ENCODE data around the gene BMS1.
A peak's percentile ranks its signal among the peaks of the same experiment; 100 is the strongest.
"Not testable (repeated sequence)": the region's sequence is repeated elsewhere in the genome, so short reads cannot be mapped to it uniquely, and the experiment has no call there.

BMS1 gene, protein sequence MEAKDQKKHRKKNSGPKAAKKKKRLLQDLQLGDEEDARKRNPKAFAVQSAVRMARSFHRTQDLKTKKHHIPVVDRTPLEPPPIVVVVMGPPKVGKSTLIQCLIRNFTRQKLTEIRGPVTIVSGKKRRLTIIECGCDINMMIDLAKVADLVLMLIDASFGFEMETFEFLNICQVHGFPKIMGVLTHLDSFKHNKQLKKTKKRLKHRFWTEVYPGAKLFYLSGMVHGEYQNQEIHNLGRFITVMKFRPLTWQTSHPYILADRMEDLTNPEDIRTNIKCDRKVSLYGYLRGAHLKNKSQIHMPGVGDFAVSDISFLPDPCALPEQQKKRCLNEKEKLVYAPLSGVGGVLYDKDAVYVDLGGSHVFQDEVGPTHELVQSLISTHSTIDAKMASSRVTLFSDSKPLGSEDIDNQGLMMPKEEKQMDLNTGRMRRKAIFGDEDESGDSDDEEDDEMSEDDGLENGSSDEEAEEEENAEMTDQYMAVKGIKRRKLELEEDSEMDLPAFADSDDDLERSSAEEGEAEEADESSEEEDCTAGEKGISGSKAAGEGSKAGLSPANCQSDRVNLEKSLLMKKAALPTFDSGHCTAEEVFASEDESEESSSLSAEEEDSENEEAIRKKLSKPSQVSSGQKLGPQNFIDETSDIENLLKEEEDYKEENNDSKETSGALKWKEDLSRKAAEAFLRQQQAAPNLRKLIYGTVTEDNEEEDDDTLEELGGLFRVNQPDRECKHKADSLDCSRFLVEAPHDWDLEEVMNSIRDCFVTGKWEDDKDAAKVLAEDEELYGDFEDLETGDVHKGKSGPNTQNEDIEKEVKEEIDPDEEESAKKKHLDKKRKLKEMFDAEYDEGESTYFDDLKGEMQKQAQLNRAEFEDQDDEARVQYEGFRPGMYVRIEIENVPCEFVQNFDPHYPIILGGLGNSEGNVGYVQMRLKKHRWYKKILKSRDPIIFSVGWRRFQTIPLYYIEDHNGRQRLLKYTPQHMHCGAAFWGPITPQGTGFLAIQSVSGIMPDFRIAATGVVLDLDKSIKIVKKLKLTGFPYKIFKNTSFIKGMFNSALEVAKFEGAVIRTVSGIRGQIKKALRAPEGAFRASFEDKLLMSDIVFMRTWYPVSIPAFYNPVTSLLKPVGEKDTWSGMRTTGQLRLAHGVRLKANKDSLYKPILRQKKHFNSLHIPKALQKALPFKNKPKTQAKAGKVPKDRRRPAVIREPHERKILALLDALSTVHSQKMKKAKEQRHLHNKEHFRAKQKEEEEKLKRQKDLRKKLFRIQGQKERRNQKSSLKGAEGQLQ

GRCh38 chr10:42782446-42783180 is at the start of gene BMS1:
Gene BMS1, plus strand, starts transcription at chr10:42782795. Its CDS starts 1,600 bp downstream, at chr10:42784395.
- peak; percentile 82 for DNase-seq (ENCODE audit: low read depth, low spot score)

- DNase-seq (ENCODE audit: low read depth, low spot score) = no peak
These were observed 48.1 kb upstream of the BMS1 start for GRCh38 chr10:42734536-42734935.

GRCh38 chr10:42738679-42739078 is 43.9 kb upstream of the BMS1 start:
- no peak for DNase-seq (ENCODE audit: low read depth, low spot score)

- DNase-seq (ENCODE audit: low read depth, low spot score) = not testable (repeated sequence)
These were observed 41.1 kb upstream of the BMS1 start for GRCh38 chr10:42741536-42741935.

GRCh38 chr10:42743697-42744096 is 38.9 kb upstream of the BMS1 start:
- no peak for DNase-seq (ENCODE audit: low read depth, low spot score)

- DNase-seq (ENCODE audit: low read depth, low spot score) = no peak
These were observed 38.4 kb upstream of the BMS1 start for GRCh38 chr10:42744134-42744701.

DNA sequence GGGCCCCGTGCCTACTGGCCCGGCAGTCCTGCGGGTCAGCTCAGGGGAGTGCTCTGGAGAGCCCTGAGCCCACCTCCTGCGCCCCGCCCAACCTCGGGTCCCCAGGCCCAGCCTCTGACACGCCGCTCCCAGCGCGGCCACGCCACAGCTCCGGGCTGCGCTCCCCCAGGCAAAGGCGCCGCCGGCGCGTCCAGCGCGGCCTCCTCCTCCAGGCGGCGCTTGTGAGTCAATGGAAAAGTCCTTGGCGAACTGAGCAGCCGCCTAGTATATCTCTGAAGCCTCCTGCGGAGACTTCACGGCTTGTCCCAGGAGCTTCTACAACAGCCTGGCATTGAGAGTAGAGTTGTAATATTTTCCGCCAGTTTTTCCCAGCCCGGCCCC is 29.5 kb upstream of the BMS1 start:
- DNase-seq (ENCODE audit: low read depth, low spot score) = peak; percentile 42

DNA sequence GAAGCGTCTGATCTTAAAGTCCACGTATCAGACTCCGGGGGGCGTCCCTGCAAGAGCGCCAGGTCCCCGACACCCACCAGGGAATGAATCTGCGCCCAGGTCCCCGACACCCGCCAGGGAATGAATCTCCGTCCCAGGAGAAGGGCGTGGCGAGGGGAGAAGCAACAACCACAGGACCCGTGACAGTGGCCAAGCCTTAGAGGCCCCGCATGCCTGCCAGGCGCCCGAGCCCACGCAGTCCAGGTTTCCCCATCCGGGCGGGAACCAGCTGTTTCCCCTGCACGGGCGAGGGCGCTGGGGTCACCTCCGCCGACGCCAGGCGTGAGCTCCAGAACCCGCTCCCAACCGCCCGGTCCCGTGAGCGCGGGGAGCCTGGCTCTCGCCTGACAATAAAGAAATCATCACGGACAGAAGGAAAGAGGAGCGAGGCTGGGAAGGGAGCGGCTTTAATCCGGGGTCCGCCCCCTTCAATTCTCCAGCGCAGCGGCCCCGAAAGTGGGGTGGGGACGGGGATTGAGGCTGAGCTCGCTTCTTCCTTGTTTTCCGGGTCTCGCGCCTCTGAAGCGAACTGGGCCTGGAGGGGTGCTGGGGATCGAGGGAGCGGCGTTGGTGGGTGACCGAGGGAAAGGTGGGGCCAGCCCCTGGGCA is 29.0 kb upstream of the BMS1 start:
- DNase-seq (ENCODE audit: low read depth, low spot score) = no peak

- no peak for DNase-seq (ENCODE audit: low read depth, low spot score)
These were observed 28.2 kb upstream of the BMS1 start for GRCh38 chr10:42754155-42755027.

DNA sequence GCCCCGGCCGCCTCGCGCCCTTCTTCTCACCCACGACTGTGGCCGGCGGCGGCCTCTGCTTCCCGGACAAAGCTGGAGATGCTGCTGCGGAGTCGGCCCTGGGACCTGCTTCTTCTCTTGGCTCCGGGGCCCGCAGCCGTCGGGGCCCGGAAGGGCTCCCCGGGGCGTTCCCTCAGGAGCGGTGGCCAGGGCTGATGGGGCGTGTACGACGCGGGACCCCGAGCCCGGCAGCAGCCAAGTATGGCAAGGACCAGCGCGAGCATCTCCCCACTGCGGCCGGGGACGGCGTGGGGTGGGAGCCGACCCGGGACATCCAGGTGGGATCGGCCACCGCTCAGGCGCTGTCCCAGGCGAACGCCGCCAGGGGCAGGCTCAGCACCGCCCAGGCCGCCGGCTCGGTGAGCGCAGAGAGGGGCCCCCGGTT is 27.6 kb upstream of the BMS1 start:
- no peak for DNase-seq (ENCODE audit: low read depth, low spot score)

DNA sequence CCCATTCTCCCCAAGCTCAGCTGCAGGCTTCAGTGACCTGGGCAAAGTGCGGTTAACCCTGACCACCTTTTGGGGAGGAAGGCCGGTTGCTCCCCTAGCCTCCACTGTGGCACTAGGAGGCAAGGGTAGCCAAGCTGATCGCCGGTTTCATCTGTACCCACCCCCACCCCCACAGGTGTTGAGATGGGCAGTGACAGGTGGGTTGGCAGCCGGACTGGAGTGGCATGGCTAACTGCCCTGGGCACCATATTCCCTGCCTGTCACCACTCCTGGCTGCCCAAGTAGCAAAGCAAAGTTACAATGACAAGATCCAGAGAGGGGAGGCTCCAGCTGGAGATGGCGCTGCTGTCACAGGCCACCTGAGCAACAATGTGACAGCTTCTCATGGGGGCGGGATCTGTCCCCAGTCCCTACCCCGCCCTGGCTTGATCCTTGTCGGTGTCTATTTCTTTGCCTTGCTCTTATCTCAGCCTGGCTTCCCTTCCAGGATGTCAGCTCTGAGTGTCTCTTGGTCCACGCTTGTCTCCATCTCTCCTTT is 27.0 kb upstream of the BMS1 start:
- no peak for DNase-seq (ENCODE audit: low read depth, low spot score)

DNA sequence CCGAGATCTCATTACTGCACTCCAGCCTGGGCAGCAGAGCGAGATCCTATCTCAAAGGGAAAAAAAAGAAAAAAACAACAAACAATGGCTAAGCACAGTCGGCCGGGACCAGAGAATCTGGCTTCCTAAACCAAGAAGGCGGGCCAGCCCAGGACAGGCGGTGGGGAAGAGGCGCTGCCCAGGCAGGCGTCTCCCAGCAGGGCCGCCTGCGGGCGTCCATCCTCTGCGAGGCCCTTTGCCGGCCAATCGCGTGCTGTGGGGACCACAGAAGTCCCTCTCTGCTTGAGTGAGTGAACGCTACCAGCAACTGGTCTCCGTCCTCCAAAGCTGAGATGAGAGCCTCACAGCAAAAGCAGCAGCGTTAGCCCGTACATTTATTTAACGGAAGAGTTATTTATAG is 14.7 kb upstream of the BMS1 start:
- no peak for DNase-seq (ENCODE audit: low read depth, low spot score)

DNA sequence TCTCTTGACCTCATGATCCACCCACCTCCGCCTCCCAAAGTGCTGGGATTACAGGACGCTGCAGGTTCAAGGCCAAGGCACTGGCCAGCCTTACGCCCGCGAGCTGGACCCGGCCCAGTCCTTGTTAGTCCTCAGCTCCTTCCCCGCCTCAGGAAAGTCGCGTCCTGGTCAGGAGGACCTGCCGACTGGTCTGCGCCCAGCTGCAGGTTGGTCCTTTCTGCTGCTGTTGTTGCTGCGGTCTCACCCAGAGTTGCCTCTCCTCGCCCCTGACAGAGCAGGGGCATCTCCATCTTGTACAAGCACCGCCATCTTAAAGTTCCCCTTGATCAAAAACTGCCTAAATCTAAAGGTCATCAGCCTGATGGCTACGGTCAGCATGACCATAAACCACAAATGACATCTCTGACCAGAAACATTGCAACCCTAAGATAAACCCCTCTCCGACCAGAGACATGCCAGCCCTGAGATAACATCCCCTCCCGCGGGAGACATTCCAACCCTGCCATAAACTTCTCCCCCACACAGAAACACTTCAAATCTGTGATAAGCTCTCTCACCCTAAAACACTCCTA is 13.9 kb upstream of the BMS1 start:
- DNase-seq (ENCODE audit: low read depth, low spot score) = no peak

DNA sequence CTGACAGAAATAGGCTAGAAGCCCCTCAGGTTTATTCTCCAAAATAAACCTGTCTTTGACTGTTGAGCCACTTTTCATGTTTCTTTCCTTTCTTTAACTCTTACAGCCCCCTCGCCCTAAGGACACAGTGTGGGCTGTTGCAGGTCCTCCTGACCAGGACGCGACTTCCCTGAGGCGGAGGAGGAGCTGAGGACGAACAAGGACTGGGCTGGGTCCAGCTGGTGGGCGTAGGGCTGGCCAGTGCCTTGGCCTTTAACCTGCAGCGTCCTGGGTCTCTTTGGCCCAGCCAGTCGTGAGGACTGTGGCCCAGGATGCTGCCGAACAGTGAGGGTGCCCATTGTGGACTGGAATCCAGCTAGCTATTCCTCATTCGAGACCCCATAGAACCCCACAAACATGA is 13.4 kb upstream of the BMS1 start:
- no peak for DNase-seq (ENCODE audit: low read depth, low spot score)

GRCh38 chr10:42769673-42770072 is 12.9 kb upstream of the BMS1 start:
- no peak for DNase-seq (ENCODE audit: low read depth, low spot score)

DNA sequence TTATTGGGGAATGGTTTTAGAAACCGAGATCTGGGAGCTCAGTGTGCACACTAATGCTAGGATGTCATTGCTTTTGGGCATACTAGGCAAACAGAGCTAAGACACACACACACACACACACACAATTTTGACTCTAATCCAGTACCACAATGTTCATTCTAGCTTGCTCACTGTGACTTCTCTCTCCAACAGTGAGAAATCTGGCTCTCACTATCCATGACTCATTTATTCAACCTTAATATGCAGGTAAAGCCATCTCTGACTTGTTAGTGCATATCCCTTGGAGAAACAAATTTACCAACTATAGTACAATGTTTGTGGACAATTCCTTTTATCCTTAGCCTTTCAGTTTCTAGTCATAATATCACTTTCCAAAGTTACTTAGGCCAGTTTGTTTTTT is 5.9 kb upstream of the BMS1 start:
- no peak for DNase-seq (ENCODE audit: low read depth, low spot score)

DNA sequence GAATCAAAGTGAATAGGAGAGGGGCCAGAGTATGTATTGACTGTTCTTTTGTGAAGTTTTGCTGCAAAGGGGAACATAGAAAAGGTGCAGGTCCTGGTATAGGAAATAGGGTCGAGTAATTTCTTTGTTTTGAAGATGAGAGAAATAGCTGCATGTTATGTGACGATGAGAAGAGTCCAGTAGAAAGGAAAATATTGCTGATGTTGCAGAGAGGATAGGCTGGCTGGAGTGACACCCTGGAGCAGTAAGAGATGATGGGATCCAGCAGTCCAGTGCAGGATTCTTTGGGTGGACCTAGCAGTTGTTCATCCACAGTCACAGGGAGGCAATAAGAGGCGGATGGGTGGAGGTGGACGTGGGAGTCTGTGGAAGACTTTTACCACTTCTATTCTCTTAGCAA is 2.1 kb upstream of the BMS1 start:
- DNase-seq (ENCODE audit: low read depth, low spot score) = no peak

DNA sequence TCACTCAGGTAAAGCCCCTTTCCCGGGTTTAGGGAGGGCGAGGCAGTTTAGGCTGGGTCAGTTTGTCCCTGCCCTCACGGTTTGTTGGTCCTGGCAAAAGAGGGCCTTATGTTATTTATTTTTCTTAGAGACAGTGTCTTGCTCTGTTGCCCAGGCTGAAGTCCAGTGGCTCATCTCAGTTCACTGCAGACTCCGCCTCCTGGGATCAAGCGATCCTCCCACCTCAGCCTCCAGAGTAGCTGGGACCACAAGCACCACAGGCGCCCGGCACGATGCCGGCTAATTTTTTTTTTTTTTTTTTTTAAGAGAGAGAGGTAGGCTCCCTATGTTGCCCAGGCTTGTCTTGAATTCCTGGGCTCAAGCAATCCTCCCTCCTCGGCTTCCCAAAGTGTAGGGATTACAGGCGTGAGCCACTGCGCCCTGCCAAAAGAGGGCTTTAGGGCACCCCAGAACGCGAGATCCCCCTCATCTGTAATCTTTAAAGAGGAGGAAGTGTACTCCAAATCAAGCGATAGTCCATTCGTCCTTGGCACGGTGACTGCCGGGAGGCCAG is 626 bp upstream of the BMS1 start:
- no peak for DNase-seq (ENCODE audit: low read depth, low spot score)

DNA sequence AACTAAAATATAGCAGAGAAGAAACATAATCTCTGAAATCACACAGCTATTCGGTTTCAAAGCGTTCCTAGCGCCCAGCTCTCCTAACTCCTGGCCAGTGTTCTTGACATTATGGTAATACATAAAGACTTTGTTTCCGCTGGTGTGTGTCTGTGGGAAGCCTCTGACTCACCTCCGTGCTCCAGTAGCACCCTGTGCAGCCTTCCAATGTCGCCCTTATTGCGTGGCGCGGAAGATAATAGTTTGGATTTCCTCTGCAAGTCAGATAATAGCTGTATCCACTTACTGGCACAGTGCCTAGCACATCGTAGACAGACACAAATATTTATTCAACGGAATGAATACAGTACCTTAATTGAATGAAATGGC is 570 bp downstream of the BMS1 start:
- DNase-seq (ENCODE audit: low read depth, low spot score) = no peak

Data from activated naive CD8-positive, alpha-beta T cell treated with anti-CD3 and anti-CD28 coated beads, Interleukin-2, amount 50 U/mL, for 16 hours (primary cell).